Articular chondrocyte of knee joint (primary cell): ENCODE measurements around the gene HSD17B3. TPM values are rescaled to one million over a fixed set of nuclear protein-coding genes. Genes with fewer than 3 reads are reported as not detected.

Source experiments
- small RNA-seq: library from RNA; depleted of rRNA; stranded (forward); fragments of <200 nt; gene quantifications from one replicate; pipeline ENCODE3, GENCODE V24; 2012
- total RNA-seq: library from RNA; depleted of rRNA; stranded (reverse); fragments of >200 nt; gene quantifications from 2 replicates; pipeline ENCODE4 v1.2.3, GENCODE V29; 2012

HSD17B3 gene
- not detected in 2 replicates for total RNA-seq

DNA sequence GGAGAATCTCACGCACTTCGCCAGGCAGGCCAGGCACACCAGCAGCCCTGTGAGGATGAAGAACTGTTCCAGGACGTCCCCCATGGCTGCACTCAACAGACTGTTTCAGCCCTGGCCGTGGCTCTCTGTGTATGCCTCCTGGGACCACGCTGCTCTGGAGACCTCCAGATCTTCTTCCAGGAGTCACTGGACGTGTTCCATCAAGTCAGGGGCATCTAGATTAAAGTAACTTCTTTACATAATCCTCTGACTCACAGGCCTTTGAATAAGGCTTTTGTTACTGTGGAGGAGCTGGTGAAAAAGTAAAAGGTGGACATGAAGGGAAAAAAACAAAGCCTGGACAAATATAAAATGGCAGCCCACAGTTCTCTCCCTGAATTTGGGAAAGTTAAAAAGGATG, at the start of gene HSD17B3:
TSS of gene HSD17B3 (minus strand) at position 156 of the 400 bp plus-strand sequence. CDS start at position 84, 72 bp downstream.

Small RNAs within 50 kb of the gene (small RNA-seq; reads per million reads assigned to genes)
- not detected for gene RNU6-1160P

Other genes with a start within 250 kb of the HSD17B3 start
- gene SLC35D2, start 81.5 kb upstream of the HSD17B3 start, total RNA-seq, result 23.7 and 28.2 TPM in 2 replicates
- 4.2 and 8.3 TPM in 2 replicates for gene ZNF367, start 116.2 kb upstream of the HSD17B3 start, total RNA-seq
- gene HABP4, start 148.0 kb upstream of the HSD17B3 start, total RNA-seq, result 15.2 and 16.1 TPM in 2 replicates